AG04450 (cell line): ENCODE results near the gene CALHM1. TPM values are rescaled to one million over a fixed set of nuclear protein-coding genes. Genes with fewer than 3 reads are reported as not detected.

Source experiments
- CTCF ChIA-PET: fragments of 300-600, 350-600 bp; formaldehyde crosslinking; extraction: SDS; loops from one replicate; lab custom pipeline; 2022; ENCODE audit warnings: antibody characterized with exemption, inconsistent platforms; lab: Charles Lee
- POLR2A ChIA-PET: fragments of 350-600 bp; formaldehyde crosslinking; extraction: SDS; loops from one replicate; lab custom pipeline; 2021; ENCODE audit warnings: antibody characterized with exemption, inconsistent platforms; lab: Yijun Ruan, JAX
- DNase-seq: peaks from one replicate; pipeline ENCODE4 v3.0.0-alpha.2; 2011; ENCODE audit warnings: low read depth, low spot score
- H3K27ac ChIP-seq: one replicate; pipeline ENCODE4 v1.5.1; 2012; ENCODE audit warnings: low read depth, low read length, control low read depth
- H3K27me3 ChIP-seq: one replicate; pipeline ENCODE4 v1.6.0; 2012; ENCODE audit warnings: low read length; ENCODE audit not compliant: control insufficient read depth, insufficient read depth
- H3K4me3 ChIP-seq: 2 replicates; pipeline ENCODE4 v1.5.1; 2011; ENCODE audit warnings: mild to moderate bottlenecking, low read depth, low read length, control low read depth
- H3K9me3 ChIP-seq: 2 replicates; pipeline ENCODE4 v1.5.1; 2012; ENCODE audit warnings: low read length; ENCODE audit not compliant: control insufficient read depth, insufficient read depth
- CTCF ChIP-seq: IDR thresholded peaks from 2 replicates; pipeline ENCODE4 v1.5.1; 2011; ENCODE audit warnings: low read depth, low read length, control low read depth, inconsistent platforms
- polyA plus RNA-seq: library from polyadenylated mRNA; depleted of rRNA; stranded (reverse); fragments of >200 nt; gene quantifications from 2 replicates; pipeline ENCODE4 v1.2.3, GENCODE V29; 2011

CALHM1 gene
- polyA plus RNA-seq, 1 experiment, result not detected

GRCh38 chr10:103445366-103445765 lies 13.3 kb downstream of the CALHM1 start:
- TF ChIP-seq CTCF, result no peak
- Histone ChIP-seq H3K9me3 (no peaks in the 10 kb centered on the region; the same call in 1 of the 2 replicates), H3K27ac (no peak overlapping the region), H3K27me3 (no peaks in the 10 kb centered on the region), H3K4me3 (no peak overlapping the region)
- ChIA-PET POLR2A (interaction anchor here (0.5 kb wide), 1 partner anchor 24 kb away, joined by 3 read pairs; no protein-coding TSS in a partner anchor), CTCF (interaction anchor here (0.5 to 1.0 kb wide), 2 partner anchors 40 to 358 kb away, joined by 3 to 4 read pairs; no protein-coding TSS in a partner anchor)
- DNase-seq, result no peak

- ChIA-PET POLR2A (no interaction called here), CTCF (interaction anchor here (1.0 kb wide), 1 partner anchor 41 kb away, joined by 3 read pairs; no protein-coding TSS in a partner anchor)
- no peak for TF ChIP-seq CTCF
- H3K4me3 ChIP-seq, result no peak overlapping the region
- H3K27ac ChIP-seq, result no peak overlapping the region
- H3K27me3 ChIP-seq, result no peaks in the 10 kb centered on the region
- H3K9me3 ChIP-seq, result no peaks in the 10 kb centered on the region; the same call in 1 of the 2 replicates
- DNase-seq, result no peak
These were observed 14.2 kb downstream of the CALHM1 start for GRCh38 chr10:103444478-103444877.

GRCh38 chr10:103443475-103444185 lies 15.1 kb downstream of the CALHM1 start:
- ChIA-PET POLR2A (no interaction called here), CTCF (interaction anchor here (1.4 kb wide), 1 partner anchor 39 kb away, joined by 3 read pairs; no protein-coding TSS in a partner anchor)
- Histone ChIP-seq H3K27ac (no peak overlapping the region), H3K4me3 (no peak overlapping the region), H3K9me3 (no peaks in the 10 kb centered on the region; the same call in 1 of the 2 replicates), H3K27me3 (no peaks in the 10 kb centered on the region)
- TF ChIP-seq CTCF, result no peak
- DNase-seq, result no peak

DNA sequence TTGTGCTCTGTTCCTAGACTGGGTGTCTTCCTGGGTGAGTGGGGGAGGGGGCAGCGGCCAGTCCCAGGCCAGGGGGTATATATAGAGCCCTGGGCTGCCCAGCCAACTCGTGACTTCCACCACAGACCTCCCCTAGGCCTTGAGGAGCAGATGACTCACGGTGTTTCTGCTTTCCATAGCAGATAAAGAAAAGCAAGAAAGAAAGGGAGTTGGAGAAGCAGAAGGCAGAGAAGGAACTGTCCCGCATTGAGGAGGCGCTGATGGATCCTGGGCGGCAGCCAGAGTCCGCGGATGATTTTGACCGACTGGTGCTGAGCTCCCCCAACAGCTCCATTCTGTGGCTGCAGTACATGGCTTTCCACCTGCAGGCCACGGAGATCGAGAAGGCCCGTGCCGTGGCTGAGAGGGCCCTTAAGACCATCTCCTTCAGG lies 16.7 kb downstream of the CALHM1 start:
- ChIA-PET CTCF (no interaction called here), POLR2A (no interaction called here)
- TF ChIP-seq CTCF, result no peak
- Histone ChIP-seq H3K9me3 (no peaks in the 10 kb centered on the region; the same call in 1 of the 2 replicates), H3K27me3 (no peaks in the 10 kb centered on the region), H3K4me3 (no peak overlapping the region), H3K27ac (peak overlapping the region; percentile 57)
- no peak for DNase-seq

DNA sequence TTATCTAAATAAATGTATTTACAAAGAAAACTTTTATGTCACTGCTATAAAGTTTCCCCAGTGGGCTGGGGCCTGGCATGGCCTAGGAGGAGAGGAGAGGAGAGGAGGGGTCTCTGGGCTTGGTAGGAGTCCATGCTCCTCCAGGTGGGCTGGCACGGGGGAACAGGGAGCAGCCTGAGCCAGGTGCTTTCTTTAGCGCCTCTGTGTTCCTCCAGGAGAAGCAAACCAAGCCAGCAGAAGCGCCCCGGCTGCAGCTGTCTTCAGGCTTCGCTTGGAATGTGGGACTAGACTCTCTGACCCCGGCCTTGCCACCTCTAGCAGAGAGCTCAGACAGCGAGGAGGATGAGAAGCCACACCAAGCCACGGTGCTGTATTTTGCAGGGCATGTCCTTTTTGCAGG lies 17.1 kb downstream of the CALHM1 start:
- no peaks in the 10 kb centered on the region for H3K27me3 ChIP-seq
- ChIA-PET CTCF (no interaction called here), POLR2A (no interaction called here)
- peak overlapping the region; percentile 57 for H3K27ac ChIP-seq
- H3K9me3 ChIP-seq, result no peaks in the 10 kb centered on the region
- no peak for DNase-seq
- H3K4me3 ChIP-seq, result no peak overlapping the region
- TF ChIP-seq CTCF, result no peak
